UCSD-AML1 (cell line): ENCODE data around the gene RFPL2.
"Not testable (repeated sequence)": the region's sequence is repeated elsewhere in the genome, so short reads cannot be mapped to it uniquely, and the experiment has no call there.

Experiments used
- DNase-seq: peaks from one replicate; lab custom pipeline; 2025; ENCODE audit not compliant: unreplicated experiment; lab: John Stamatoyannopoulos, UW

Gene RFPL2

GRCh38 chr22:32206774-32207758 is 2.2 kb upstream of the RFPL2 start:
- peak; percentile 33 for DNase-seq

DNA sequence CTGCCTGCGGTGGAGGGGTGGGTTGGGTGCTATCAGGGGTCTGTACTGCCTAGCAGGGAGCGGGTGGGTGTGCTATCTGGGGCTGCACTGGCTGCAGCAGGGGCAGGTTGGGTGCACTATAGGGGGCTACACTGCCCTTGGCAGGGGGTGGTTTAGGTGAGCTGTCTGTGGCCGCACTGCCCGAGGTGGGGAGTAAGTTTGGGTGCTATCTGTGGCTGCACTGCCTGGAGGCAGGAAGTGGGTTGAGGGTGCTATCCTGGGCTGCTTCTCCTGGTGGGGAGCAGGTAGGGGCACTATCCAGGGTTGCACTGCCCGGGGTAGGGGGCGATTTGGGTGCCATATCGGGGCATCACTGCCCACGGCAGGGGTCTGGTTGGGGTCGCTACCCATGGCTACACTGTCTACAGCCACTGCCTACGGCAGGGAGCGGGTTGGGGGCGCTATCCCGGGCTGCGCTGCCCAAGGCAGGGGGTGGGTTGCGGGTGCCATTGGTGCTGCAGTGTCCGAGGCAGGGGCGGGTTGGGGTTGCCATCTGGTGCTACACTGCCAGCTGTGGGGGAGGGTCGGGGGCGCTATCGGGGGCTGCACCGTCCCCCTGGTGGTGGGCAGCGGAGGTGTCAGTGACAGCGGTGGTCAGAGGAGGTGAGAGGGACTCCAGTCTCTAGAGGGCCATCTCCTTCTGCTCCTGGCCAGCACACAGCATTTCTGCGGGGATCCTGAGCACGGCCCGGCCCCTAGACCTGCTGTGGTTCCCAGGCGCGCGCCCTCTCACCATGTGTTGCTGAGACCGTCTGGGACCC is 1.3 kb upstream of the RFPL2 start:
- DNase-seq: no peak

DNA sequence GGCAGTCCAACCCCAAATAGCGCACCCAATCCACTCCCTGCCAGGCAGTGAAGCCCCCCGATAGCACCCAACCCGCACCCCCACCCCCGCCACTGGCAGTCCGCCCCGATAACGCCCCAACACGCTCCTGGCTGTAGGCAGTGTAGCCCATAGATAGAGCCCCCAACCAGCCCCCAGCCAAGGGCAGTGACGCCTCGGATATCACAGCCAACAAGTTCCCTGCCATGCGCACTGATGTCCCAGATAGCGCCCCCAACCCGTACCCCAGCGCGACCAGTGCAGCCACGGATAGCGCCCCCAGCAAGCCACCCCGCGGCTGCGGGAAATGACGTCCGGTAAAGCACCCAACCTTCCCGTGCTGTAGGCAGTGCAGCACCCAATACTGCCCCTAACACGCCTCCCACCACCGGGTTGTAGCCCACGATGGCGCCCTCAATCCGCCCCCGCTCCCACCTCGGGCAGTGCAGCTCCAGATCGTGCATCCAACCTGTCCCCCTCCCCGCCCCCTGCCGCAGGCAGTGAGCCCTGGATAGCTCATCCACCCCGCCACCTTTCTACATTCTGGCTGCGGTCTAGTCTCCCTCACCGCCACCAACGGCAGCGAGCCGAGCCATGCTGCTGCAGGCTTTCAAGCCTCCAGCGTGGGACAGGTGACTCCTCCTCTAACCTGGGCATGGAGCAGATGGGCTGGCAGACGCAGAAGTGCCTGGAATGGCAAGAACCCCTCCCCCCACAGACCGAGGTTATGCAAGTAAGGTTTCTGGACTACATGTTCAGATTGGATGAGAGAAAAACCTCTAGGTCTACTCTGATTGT is 625 bp downstream of the RFPL2 start:
- no peak for DNase-seq

- no peak for DNase-seq
Observed at GRCh38 chr22:32203181-32204039, 1.5 kb downstream of the RFPL2 start.

GRCh38 chr22:32202539-32203180 is 2.2 kb downstream of the RFPL2 start:
- peak; percentile 44 for DNase-seq

DNA sequence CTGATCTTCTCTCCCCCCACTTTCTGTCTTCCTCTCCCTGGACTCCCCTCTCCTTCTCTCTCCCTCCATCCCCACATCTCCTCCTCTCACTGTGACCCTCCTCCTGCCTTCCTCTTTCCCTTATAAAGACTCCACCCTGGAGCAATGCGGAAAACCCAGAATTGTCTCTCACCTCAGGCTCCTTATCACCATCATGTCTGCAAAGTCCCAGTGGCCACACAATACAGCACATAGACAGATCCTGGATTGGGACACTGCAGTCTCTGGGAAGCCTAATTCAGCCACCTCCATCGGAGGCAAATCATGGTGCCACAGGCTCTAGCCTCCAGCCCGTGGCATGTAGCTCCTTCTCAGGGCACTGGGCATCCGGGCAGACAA is 2.7 kb downstream of the RFPL2 start:
- no peak for DNase-seq

DNA sequence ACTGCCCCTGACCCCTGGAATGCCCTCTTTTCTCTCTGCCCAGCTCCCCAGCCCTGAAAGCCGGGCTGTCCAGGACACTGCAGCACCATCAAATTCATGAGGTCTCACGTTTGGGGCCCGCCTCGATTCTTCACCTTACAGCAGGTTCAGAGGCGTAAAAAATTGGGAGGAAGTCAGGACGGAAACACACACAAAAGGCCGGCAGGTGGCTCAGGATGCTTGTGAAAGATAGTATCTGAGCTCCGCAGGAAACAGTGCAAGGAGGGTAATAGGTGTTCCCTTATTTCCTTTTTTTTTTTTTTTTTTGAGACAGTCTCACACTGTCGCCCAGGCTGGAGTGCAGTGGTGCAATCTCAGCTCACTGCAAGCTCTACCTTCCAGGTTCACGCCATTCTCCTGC is 4.1 kb downstream of the RFPL2 start:
- DNase-seq: no peak

- no peak for DNase-seq
Observed at GRCh38 chr22:32199961-32200360, 4.9 kb downstream of the RFPL2 start.

- DNase-seq: no peak
Observed at GRCh38 chr22:32199341-32199740, 5.5 kb downstream of the RFPL2 start.

GRCh38 chr22:32197553-32198226 is 7.2 kb downstream of the RFPL2 start:
- DNase-seq: not testable (repeated sequence)

DNA sequence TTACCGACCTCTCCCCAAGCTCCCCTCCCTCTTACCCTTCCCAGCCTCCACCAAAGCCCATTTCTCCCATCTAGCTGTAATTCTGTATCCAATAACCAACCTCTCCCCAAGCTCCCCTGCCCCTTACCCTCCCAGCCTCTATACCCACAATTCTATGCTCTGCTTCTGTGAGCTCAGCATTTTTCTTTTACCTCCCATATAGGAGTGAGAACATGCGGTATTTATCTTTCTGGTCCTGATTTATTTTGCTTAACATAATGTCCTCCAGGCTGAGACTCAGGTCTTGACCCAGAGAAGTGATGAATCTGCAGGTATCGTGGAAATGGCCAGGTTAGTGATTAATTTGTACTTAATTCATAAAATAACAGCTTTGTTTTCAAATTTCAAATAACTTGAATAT is 9.0 kb downstream of the RFPL2 start:
- DNase-seq: not testable (repeated sequence)

- not testable (repeated sequence) for DNase-seq
Observed at GRCh38 chr22:32193346-32193745, 11.5 kb downstream of the RFPL2 start.

DNA sequence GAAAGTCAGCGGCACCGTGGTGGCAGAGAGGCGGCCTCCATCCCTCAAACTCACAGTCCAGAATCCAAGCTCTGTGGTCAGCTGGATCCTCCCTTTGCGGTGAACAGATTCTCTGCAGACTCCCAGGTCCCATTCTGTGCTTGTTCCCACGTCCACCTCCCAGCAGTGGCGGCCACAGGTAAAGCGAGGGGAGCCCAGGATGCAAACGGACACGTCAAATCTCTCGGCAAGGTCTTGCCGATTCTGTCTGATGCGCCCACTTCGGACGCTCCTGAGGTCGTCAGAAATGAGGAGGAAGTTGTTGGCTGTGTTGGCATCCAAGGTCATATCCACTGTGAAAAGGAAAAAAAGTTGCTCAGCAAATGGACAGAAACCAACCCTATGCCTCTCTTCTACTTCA is 13.9 kb downstream of the RFPL2 start:
- DNase-seq: not testable (repeated sequence)

GRCh38 chr22:32185821-32186220 is 19.1 kb downstream of the RFPL2 start:
- no peak for DNase-seq

DNA sequence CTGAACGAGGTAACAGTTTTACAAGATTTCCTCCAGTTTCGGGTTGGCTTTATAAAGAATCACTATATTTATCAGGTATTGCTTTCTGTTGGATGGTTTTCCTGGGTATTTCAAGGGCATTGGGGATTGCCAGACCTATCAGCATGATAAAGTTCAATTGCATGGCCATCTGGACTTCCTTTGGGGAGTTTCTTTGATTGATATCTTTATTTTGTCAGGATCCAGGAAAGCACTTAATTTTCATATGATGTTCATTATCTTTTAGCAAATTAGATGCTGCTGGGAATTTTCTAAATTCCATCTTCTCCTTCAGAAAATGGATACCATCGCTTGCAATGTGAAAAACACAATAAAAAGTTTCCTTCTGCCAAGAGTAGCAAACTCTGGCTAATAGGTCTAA is 21.2 kb downstream of the RFPL2 start:
- DNase-seq: no peak

DNA sequence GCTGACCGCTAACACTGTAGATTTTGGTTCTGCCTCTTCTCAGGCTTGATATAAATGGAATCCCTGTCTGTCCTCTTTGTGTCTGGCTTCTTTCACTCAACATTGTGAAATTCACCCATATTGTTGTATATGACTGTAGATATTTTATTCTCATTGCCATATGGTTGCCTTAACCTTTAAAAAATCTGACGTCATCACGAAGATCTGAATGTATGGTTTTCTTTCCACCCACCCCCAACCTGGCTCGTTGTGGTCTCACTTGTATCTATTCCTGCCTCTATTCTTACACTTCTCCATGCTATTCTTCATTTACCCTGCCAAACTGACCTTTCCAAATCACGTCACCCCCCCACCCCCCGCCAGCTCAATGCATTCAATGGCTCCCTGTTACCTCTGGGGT is 23.8 kb downstream of the RFPL2 start:
- no peak for DNase-seq

DNA sequence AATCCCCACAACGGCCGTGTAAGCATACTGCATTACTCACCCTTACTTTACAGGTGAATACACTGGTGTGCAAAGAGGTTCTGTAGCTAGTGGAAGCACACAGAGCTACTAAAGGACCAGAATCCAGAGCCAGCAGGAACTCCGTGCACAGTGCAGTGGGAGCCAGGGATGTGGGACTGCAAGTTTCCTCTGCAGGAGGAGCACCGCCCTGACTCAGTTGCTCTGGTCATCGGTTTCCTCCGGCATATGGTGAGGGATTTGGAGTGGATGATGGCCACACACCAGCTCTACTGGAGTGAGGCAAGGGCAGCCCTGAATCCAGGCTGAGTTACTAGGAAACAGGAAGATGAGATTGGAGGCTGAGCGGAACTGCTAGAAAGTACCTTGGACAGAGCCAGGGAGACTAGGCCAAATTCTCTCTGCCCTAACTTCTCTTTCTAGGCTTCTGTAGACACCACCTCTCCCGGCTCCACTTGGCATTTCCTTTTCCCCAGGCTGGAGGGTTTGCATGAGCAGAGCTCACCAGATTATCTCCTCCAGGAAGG is 27.6 kb downstream of the RFPL2 start:
- no peak for DNase-seq

DNA sequence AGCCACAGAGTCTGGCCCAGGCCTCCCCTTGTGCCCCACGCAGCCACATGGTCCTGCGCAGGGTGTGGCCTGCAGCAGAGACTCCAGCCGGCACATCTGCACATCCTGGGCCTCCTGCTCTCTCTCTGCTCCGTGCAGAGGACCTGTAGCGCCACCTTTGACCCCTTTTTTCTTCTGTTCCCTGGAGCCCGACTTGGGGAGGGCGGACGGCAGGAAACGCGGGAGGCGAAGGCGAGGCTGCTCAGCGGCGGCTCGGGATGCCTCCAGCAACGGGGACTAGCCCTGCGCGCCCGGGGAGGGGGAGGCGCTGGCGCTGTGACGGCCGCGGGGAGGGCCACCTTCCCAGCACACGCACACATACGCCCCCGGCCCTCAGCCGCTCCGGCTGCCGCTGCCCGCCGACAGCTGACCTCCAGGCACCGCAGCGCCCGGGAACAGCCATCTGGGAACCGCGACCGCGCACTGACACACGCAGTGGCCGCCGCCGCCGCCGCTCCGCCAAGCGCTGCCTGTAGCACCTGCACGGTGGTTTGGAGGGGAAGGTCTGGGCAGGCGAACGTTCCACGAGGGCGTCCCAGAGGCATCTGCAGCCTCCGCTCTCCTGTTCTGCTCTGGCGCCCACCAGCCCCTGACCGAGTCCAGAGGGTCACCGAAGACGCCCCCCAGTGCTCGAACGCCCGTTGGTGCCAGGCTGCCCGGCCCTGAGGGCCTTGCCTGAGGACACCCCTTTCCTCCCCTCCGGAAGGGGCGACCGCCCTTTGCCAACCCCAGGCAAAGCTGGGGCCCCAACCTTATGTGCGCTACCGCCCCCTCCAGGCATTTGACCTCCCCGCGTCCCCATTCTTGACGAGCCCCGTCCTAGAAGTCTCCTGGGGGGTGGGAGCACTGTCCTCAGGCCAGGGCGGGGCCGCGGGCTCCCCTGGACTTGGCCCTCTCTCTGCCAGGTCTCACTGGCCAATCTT is 28.9 kb downstream of the RFPL2 start:
- no peak for DNase-seq
